ENCODE data around the gene TRMT11. TPM values are rescaled to one million over a fixed set of nuclear protein-coding genes. Genes with fewer than 3 reads are reported as not detected.

Gene TRMT11
- total and polyA plus RNA-seq, 2 of the 13 experiments (the other 11 are each of a cell fraction or from before 2014, with no cell fraction given), result 42.2 to 81.9 TPM

GRCh38 chr6:125945378-125946141 is 40.8 kb upstream of the TRMT11 start (continued):
- TF ChIP-seq PBX3 (CRISPR knock-in tag; IDR thresholded peaks at IDR 0.05; ENCODE audit: borderline replicate concordance), result no peak
- TF ChIP-seq ZNF10 (CRISPR knock-in tag; IDR thresholded peaks at IDR 0.05; ENCODE audit: borderline replicate concordance, low read depth), result no peak
- TF ChIP-seq ZNF891 (CRISPR knock-in tag; IDR thresholded peaks at IDR 0.05), result no peak
- TF ChIP-seq ZNF670 (CRISPR knock-in tag; IDR thresholded peaks at IDR 0.05; ENCODE audit: borderline replicate concordance), result no peak
- TF ChIP-seq ARID4A (CRISPR knock-in tag; IDR thresholded peaks at IDR 0.05; ENCODE audit: borderline replicate concordance), result no peak; the same call in 1 of the 2 replicates
- TF ChIP-seq GTF3A (CRISPR knock-in tag; conservative IDR thresholded peaks at IDR 0.05), result no peak
- TF ChIP-seq LRRFIP1 (CRISPR knock-in tag; conservative IDR thresholded peaks at IDR 0.05), result no peak
- TF ChIP-seq IKZF1 (IDR thresholded peaks at IDR 0.05), result no peak
- peak; percentile 62 for TF ChIP-seq PAXIP1 (CRISPR knock-in tag; conservative IDR thresholded peaks at IDR 0.05)
- no peak for TF ChIP-seq CHCHD3 (CRISPR knock-in tag; IDR thresholded peaks at IDR 0.05)
- no peak for TF ChIP-seq CENPBD1 (CRISPR knock-in tag; IDR thresholded peaks at IDR 0.05; ENCODE audit: borderline replicate concordance, low read depth)
- no peak for TF ChIP-seq POLR2A (IDR thresholded peaks at IDR 0.05; ENCODE audit: insufficient read depth in 1 of 2, low read depth in 2 of 2, low read length in 2 of 2)
- TF ChIP-seq ZNF563 (CRISPR knock-in tag; IDR thresholded peaks at IDR 0.05), result no peak
- peak; percentile 46; the same call in 1 of the 2 replicates for TF ChIP-seq ZNF362 (CRISPR knock-in tag; IDR thresholded peaks at IDR 0.05; ENCODE audit: borderline replicate concordance)

Measured in HepG2 (cell line).